IPS-20b (cell line): ENCODE results near the gene DLG2.
"Not testable (repeated sequence)": the region's sequence is repeated elsewhere in the genome, so short reads cannot be mapped to it uniquely, and the experiment has no call there.

ENCODE experiments used
- H3K27ac ChIP-seq: one replicate; pipeline ENCODE4 v1.5.1; 2013; ENCODE audit warnings: low read length
- H3K27me3 ChIP-seq: 2 replicates; pipeline ENCODE4 v1.6.1; 2013; ENCODE audit warnings: mild to moderate bottlenecking, low read length, inconsistent platforms; ENCODE audit not compliant: insufficient read depth
- H3K36me3 ChIP-seq: 2 replicates; pipeline ENCODE4 v1.6.1; 2013; ENCODE audit warnings: low read depth, mild to moderate bottlenecking, inconsistent platforms, low read length, moderate library complexity; ENCODE audit not compliant: insufficient read depth
- H3K4me1 ChIP-seq: 2 replicates; pipeline ENCODE4 v1.6.1; 2013; ENCODE audit warnings: mild to moderate bottlenecking, control low read depth, inconsistent platforms, low read length, moderate library complexity; ENCODE audit not compliant: insufficient read depth
- H3K4me3 ChIP-seq: 2 replicates; pipeline ENCODE4 v1.5.1; 2013; ENCODE audit warnings: mild to moderate bottlenecking, low read length, inconsistent platforms
- H3K9ac ChIP-seq: 2 replicates; pipeline ENCODE4 v1.6.1; 2013; ENCODE audit warnings: low read depth, mild to moderate bottlenecking, inconsistent platforms, low read length, moderate library complexity
- H3K9me3 ChIP-seq: 2 replicates; pipeline ENCODE4 v1.6.1; 2013; ENCODE audit warnings: mild to moderate bottlenecking, low read depth, low read length, inconsistent platforms; ENCODE audit not compliant: insufficient read depth

DLG2 gene

DNA sequence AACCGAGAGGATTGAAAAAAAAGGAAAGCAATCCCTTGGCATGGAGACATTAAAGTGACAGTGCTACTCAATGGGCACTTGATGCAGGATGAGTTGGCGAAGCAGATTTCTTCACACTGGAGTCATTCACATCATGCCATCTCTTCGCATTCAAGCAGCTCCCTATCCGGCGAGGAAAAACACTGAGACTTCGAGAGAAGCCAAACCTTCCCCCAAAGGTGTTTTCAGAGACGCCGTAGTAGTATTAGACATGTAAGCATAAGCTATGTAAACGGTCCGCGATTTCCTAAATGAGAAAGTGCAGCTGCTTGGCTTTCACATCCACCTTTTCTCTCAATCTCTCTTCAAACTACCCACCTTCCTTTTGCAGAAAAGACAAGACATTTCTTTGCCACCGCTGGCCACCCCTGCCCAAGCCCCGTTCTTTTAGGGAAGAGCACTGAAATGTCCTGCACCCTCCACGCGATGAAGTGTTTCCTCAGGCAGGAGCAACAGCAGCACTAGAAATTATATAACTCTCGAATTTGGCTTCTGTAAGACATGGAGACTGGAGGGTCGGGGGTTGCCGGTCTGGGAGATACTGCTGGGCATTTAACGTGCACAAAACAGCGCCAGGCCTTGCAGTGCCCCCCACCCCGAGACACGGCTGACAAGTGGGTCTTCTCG, at the start of gene DLG2:
Gene DLG2 (minus strand): TSS at position 13 of the 666 bp plus-strand sequence.
- peak within 1 kb of the TSS; percentile 36 for H3K27ac ChIP-seq
- peak within 1 kb of the TSS; percentile 88 for H3K9ac ChIP-seq
- no peaks in the 10 kb centered on the region for H3K9me3 ChIP-seq
- peaks cover 12% of the 10 kb centered on the region; the same call in 1 of the 2 replicates for H3K4me1 ChIP-seq
- H3K36me3 ChIP-seq, result peaks cover 20% of the 10 kb centered on the region
- peak within 1 kb of the TSS; percentile 95 for H3K4me3 ChIP-seq
- H3K27me3 ChIP-seq, result no peaks in the 10 kb centered on the region

DNA sequence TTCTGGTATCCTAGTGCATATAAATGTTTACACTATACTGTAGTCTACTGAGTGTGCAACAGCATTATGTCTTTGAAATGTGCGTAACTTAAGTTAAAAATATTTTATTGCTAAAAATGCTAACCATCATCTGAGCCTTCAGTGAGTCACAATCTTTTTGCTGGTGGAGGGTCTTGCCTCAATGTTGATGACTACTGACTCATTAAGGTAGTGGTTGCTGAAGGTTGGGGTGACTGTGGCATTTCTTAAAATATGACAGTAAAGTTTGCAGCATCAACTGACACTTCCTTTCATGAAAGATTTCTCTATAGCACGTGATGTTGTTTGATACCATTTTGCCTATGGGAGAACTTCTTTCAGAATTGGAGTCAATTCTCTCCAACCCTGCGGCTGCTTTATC, 46.2 kb upstream of the DLG2 start:
- Histone ChIP-seq H3K9me3 (no peaks in the 10 kb centered on the region), H3K4me1 (peaks cover 4% of the 10 kb centered on the region; the same call in 1 of the 2 replicates), H3K9ac (no peak overlapping the region), H3K27ac (no peak overlapping the region), H3K36me3 (no peaks in the 10 kb centered on the region), H3K27me3 (peaks cover 19% of the 10 kb centered on the region; the same call in 1 of the 2 replicates), H3K4me3 (no peak overlapping the region)

DNA sequence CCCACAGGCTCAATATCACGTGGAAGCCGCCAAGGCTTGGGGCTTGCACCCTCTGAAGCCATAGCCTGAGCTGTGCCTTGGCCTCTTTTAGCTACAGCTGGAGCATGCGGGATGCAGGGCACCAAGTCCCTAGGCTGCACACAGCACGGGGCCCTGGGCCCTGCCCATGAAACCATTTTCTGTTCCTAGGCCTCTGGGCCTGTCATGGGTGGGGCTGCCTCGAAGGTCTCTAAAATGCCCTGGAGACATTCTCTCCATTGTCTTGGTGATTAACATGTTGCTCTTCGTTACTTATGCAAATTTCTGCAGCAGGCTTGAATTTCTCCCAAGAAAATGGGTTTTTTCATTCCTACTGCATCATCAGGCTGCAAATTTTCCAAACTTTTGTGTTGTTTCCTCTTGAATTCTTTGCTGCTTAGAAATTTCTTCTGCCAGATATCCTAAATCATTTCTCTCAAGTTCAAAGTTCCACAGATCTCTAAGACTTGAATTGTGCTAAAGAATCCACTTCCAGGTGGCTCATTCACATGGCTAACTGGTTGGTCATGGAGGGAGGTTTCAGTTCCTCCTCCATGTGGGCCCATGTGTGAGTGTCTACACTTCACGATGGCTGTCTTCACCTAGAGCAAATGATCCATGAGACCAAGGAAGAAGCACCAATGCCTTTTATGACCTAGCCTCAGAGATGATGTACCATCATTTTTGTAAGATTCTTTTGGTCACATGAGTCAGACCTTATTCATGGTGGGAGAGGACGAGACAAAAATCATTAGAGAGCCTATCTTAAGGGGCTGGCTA, 45.2 kb upstream of the DLG2 start:
- peaks cover 19% of the 10 kb centered on the region; the same call in 1 of the 2 replicates for H3K27me3 ChIP-seq
- no peaks in the 10 kb centered on the region for H3K9me3 ChIP-seq
- H3K4me1 ChIP-seq, result no peaks in the 10 kb centered on the region; the same call in 1 of the 2 replicates
- no peak overlapping the region for H3K4me3 ChIP-seq
- no peak overlapping the region for H3K9ac ChIP-seq
- H3K27ac ChIP-seq, result no peak overlapping the region
- H3K36me3 ChIP-seq, result no peaks in the 10 kb centered on the region

DNA sequence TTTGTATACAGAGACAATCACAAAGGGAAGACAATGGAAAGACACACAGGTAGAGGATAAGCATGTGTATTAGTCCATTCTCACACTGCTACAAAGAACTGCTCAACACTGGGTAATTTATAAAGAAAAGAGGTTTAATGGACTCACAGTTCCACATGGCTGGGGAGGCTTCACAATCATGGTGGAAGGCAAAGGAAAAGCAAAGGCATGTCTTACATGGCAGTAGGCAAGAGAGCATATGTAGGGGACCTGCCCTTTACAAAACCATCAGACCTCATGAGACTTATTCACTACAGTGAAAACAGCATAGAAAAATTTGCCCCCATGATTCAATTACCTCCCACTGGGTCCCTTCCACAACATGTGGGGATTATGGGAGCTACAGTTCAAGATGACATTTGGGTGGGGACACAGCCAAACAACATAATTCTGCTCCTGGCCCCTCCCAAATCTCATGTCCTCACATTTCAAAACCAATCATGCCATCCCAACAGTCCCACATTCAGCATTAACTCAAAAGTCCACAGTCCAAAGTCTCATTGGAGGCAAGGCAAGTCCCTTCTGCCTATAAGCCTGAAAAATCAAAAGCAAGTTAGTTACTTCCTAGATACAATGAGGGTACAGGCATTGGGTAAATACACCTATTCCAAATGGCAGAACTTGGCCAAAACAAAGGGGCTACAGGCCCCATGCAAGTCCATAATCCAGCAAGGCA, 44.0 kb upstream of the DLG2 start:
- H3K27ac ChIP-seq, H3K4me1 ChIP-seq: not testable (repeated sequence)

DNA sequence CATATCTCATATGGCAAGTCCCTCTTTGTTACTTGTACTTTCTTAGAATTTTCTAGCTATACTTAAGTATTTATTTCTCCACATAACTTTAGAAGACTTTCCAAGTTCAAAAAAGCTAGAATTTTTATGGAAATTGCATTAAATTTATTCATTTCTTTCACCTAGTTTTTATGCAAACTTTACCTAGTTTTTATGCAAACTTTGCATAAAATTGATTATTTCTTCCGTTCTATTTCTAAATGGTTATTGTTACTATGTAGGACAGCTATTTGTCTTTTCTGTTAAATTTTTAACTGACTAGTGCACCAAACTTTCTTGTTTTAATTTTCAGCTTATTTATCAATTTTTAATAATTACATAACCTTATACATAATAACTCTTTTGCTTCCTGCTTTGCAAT, 41.0 kb upstream of the DLG2 start:
- no peak overlapping the region for H3K27ac ChIP-seq
- H3K4me1 ChIP-seq, result peaks cover 5% of the 10 kb centered on the region; the same call in 1 of the 2 replicates

More for the DNA sequence above, 44.0 kb upstream of the DLG2 start:
- H3K9me3 ChIP-seq, H3K9ac ChIP-seq, H3K36me3 ChIP-seq, H3K4me3 ChIP-seq: not testable (repeated sequence)
- H3K27me3 ChIP-seq, result peaks cover 19% of the 10 kb centered on the region; the same call in 1 of the 2 replicates

DNA sequence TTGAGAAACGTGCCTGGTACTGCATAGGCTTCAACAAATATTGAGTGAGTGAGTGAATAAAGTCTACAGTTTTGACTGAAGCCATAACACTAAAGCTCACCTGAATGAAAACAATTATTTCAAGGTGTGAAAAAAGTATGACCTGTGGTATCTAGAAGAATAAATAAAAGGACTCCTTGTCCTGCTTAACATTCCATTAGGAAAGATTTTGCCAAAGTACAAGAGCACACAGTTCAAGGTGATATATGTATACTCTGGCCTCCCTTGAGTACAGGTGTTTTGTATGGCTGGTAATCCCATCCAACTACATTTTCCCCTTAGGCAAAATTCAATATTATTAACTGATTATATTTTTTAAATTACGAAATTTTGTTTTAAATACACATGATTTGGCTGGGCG, 39.5 kb upstream of the DLG2 start:
- Histone ChIP-seq H3K4me3 (no peak overlapping the region), H3K9me3 (no peaks in the 10 kb centered on the region), H3K27ac (no peak overlapping the region), H3K9ac (no peak overlapping the region), H3K36me3 (peaks cover 14% of the 10 kb centered on the region), H3K27me3 (no peaks in the 10 kb centered on the region), H3K4me1 (peaks cover 5% of the 10 kb centered on the region; the same call in 1 of the 2 replicates)

More for the DNA sequence above, 41.0 kb upstream of the DLG2 start:
- no peak overlapping the region for H3K9ac ChIP-seq
- no peaks in the 10 kb centered on the region for H3K9me3 ChIP-seq
- H3K4me3 ChIP-seq, result no peak overlapping the region
- peaks cover 2% of the 10 kb centered on the region; the same call in 1 of the 2 replicates for H3K36me3 ChIP-seq
- H3K27me3 ChIP-seq, result peaks cover 9% of the 10 kb centered on the region; the same call in 1 of the 2 replicates

DNA sequence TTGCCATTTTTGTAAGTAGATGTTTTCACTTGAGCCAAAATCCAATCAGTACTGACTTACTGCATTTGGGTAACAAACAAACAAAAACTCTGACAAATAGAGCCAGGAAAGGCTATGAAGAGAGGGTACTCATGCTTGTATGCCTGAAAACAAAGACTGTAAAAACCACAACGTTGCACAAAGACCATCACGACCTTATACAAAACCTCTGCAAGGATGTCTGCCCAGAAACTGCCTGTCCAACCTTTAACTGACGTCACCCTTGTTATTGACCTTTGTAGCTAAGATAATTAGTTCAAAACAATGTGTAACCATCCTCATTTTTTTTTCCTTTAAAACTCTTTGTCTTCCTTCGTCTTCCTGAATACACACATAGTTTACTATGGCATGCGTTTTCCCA, 38.6 kb upstream of the DLG2 start:
- Histone ChIP-seq H3K27me3 (no peaks in the 10 kb centered on the region), H3K4me1 (peaks cover 5% of the 10 kb centered on the region; the same call in 1 of the 2 replicates), H3K9ac (peak overlapping the region; percentile 97; the same call in 1 of the 2 replicates), H3K27ac (no peak overlapping the region), H3K4me3 (no peak overlapping the region; the same call in 1 of the 2 replicates), H3K36me3 (peaks cover 23% of the 10 kb centered on the region), H3K9me3 (no peaks in the 10 kb centered on the region)

DNA sequence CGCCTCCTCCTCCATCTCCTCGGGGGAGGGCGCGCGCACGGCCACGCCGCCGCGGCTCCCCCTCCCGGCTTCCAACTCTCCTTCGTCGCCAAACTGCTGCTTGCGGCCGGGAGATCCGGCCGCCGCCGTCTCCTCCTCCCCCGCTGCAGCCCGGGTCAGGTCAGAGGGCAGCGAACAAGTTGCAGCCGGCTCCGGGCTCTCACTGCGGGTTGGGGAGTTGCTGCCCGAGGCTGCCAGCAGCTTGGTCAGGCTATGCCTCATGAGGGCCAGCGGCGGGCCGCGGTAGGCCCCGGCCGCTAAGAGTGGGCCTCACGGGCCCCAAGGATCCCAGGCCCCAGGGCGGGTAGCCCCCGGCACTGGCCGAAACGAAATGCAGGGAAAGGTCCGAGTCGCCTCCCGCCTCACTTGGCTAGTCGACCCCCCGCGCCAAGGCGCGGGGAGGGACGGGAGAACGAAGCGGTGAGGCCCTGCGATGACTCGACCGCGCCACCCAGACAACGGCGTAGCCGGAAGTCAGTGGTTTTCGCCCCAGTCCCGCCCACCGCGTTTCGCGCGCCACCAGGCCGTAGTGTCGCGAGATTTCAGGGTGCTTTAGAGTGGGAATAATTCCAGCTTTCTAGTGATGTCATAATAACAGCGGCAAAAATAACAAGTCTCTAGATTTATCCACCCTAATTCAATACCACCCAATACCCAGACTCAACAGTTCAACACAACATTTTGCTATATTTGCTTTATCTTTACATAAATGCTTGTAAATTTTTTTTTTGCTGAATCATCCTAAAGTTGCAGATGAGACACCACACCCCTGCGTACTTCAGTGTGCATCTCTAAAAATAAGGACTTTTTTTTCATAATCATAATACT, 37.7 kb upstream of the DLG2 start, which contains the start of gene CREBZF:
Gene CREBZF (minus strand): TSS at position 515 of the 867 bp plus-strand sequence. CDS start 254 bp downstream, at position 261.
- H3K27me3 ChIP-seq, result no peaks in the 10 kb centered on the region
- H3K4me1 ChIP-seq, result peaks cover 5% of the 10 kb centered on the region; the same call in 1 of the 2 replicates
- peak within 1 kb of the TSS; percentile 97 for H3K9ac ChIP-seq
- H3K4me3 ChIP-seq, result peak within 1 kb of the TSS; percentile 95
- H3K27ac ChIP-seq, result peak within 1 kb of the TSS; percentile 90
- no peaks in the 10 kb centered on the region for H3K9me3 ChIP-seq
- H3K36me3 ChIP-seq, result peaks cover 32% of the 10 kb centered on the region

DNA sequence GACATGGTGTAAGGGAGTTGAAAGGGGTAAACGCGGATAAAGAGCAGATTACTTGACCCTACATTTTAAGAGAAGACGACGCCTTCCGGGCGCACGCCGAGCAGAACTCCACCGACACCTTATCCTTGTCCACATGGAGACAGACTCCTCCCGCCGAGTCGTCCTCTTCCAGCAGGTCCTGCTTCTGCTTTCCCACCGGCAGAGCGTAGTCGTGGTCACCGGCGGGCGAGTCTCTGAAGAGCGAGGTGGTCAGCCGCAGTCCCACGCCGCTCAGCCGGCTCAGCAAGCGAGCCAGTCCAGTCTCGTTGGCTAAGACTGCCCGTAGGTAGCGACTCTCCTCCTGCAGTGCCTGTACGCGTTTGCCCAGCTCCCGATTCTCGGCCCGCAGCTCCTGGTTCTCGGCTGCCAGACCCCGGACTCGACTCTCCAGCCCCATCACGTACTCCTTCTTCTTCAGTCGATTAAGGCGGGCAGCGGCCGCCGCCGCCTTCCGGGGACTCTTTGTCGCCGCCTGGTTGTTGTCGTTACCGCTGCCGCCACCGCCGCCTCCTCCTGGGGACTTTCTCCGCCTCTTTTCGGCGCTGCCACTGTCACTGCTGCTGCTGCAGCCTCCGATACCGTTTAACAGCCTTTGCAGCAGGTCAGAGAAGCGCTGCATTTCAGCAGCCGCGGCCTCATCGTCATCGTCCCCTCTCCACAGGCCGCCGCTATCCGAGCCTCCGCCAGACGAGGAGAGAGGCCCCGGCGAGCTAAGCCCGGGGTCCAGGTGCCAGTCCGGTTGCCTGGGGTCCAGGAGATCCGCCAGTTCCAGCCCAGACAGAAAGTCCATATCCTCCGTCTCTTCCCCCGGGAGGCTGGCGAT, 36.8 kb upstream of the DLG2 start:
- Histone ChIP-seq H3K9me3 (no peaks in the 10 kb centered on the region), H3K4me1 (peaks cover 5% of the 10 kb centered on the region; the same call in 1 of the 2 replicates), H3K9ac (peak overlapping the region; percentile 97), H3K36me3 (peaks cover 41% of the 10 kb centered on the region), H3K4me3 (peak overlapping the region; percentile 95), H3K27me3 (no peaks in the 10 kb centered on the region), H3K27ac (peak overlapping the region; percentile 90)
